SK-MEL-5 (cell line): Measurements from ENCODE around the gene FAM3D. TPM values are rescaled to one million over a fixed set of nuclear protein-coding genes. Genes with fewer than 3 reads are reported as not detected.
"Not testable (repeated sequence)": the region's sequence is repeated elsewhere in the genome, so short reads cannot be mapped to it uniquely, and the experiment has no call there.

ENCODE experiments used
- DNase-seq: peaks from one replicate; pipeline ENCODE4 v3.0.0-alpha.2; 2016; ENCODE audit warnings: low read depth, low spot score
- in situ Hi-C: cut with HindIII; loops from 2 replicates; pipeline ENCODE4 v1.10.0; 2016; ENCODE audit warnings: low sequenced_read_pairs, high pct_unique_total_duplicates, low pct_unique_long_range_greater_than_20kb
- polyA plus RNA-seq, 2 experiments: library from polyadenylated mRNA; depleted of rRNA; stranded (reverse); fragments of >200 nt; gene quantifications; 2 replicates each; pipeline ENCODE4 v1.2.3, GENCODE V29; 2015
- total RNA-seq: library from RNA; depleted of rRNA; stranded (reverse); fragments of >200 nt; shearing (Covaris generic); gene quantifications from 2 replicates; pipeline ENCODE4 v1.2.3, GENCODE V29; 2014; rRNA removed

The FAM3D gene, protein sequence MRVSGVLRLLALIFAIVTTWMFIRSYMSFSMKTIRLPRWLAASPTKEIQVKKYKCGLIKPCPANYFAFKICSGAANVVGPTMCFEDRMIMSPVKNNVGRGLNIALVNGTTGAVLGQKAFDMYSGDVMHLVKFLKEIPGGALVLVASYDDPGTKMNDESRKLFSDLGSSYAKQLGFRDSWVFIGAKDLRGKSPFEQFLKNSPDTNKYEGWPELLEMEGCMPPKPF
- total RNA-seq: not detected in 2 replicates
- not detected in 2 replicates for polyA plus RNA-seq (2015; cell fraction: cytosol; rRNA removed)
- not detected in 2 replicates for polyA plus RNA-seq (2015; cell fraction: nucleus; rRNA removed)

DNA sequence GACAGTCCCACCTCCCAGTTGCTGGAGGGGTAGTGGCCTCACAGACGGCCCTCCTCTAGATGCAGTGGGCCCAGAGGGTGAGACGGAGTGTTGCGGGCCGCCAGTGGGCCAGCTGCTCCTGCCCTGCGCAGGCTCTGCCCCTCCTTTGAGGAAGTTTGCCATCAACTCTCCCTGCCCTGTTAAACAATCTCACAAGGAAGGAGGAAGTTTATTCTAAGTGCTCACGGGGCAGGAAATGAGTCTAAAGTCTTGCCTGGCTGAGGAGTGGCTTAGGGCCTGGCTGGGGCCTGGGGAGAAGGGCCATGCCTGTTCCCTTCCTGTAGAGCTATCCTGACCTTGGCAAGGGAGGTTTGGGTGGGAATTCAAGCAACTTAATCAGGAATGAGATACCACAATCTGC lies at the start of gene FAM3D:
TSS of gene FAM3D (minus strand) at position 92 of the 400 bp plus-strand sequence. CDS start 11,211 bp downstream, outside the sequence.
- DNase-seq: no peak

GRCh38 chr3:58713715-58714401 lies 47.3 kb upstream of the FAM3D start:
- in situ Hi-C loops: no loop called here
- peak; percentile 17 for DNase-seq

More for the DNA sequence above, at the start of gene FAM3D:
- in situ Hi-C loops: no loop called here

- in situ Hi-C loops: no loop called here
- no peak for DNase-seq
Measured at GRCh38 chr3:58711871-58712270, 45.3 kb upstream of the FAM3D start.

DNA sequence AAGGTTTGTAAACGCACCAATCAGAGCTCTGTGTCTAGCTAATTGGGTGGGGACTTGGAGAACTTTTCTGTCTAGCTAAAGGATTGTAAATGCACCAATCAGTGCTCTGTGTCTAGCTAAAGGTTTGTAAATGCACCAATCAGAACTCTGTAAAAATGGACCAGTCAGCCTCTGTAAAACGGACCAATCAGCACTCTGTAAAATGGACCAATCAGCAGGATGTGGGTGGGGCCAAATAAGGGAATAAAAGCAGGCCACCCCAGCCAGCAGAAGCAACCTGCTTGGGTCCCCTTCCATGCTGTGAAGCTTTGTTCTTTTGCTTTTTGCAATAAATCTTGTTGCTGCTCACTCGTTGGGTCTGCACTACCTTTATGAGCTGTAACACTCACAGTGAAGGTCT lies 42.4 kb upstream of the FAM3D start:
- DNase-seq, in situ Hi-C loops: not testable (repeated sequence)

DNA sequence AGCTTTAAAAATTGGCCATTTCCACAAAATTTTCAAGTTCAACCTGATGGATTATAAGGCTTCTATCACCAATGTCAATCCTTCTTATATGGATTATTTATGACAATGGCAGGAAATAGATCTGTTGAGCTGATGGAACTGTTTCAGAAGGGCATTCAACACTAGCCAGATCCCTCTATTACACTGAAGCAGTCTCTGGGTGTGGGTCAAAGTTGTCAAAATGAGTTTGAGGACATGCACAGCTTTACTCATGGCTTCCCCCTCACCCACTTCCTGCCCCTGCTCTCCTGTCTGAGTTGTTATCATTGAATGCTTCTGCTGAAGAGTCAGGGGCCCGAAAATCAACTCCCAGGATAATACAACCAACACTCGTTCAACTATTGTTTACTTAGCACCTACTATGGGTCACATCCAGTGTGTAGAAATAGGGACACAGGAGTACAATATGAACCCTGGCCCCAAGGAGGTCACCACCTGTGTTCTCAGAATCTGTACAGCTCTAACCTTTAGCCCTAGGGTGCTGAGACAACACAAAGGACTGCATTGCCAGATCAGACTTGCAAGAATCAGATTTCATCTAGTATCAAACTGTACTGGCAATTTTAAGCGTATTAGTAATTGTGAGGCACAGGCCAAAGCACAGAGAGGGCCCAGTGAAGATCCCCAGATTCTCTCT lies 41.7 kb upstream of the FAM3D start:
- in situ Hi-C loops: no loop called here
- DNase-seq: no peak

GRCh38 chr3:58707390-58707930 lies 40.9 kb upstream of the FAM3D start:
- in situ Hi-C loops: no loop called here
- DNase-seq: no peak

DNA sequence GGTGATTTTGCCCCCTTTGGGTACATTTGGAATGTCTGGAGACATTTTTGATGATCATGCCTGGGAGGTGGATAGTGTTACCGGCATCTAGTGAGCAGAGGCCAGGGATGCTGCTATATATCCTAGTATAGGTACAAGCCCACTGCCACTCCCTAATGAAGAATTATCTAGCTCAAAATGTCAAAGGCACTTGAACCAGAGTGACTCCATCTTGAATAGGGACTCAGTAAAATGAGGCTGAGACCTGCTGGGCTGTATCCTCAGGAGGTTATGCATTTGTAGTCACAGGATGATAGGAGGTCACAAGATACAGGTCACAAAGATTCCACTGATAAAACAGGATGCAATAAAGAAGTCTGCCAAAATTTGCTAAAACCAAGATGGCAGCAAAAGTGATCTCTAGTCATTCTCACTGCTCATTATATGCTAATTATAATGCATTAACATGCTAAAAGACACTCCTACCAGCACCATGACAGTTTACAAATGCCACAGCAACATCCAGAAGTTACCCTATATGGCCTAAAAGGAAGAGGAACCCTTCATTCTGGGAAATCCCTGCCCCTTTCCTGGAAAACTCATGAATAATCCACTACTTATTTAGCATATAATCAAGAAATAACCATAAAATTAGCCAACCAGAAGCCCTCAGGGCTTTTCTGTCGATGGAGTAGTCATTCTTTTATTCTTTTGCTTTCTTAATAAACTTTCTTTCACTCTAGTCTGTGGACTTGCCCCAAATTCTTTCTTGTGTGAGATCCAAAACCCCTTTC lies 40.0 kb upstream of the FAM3D start:
- DNase-seq: no peak
- in situ Hi-C loops: no loop called here

GRCh38 chr3:58704745-58705144 lies 38.2 kb upstream of the FAM3D start:
- no peak for DNase-seq

GRCh38 chr3:58704304-58704703 lies 37.7 kb upstream of the FAM3D start:
- DNase-seq, in situ Hi-C loops: not testable (repeated sequence)

More at GRCh38 chr3:58704745-58705144, 38.2 kb upstream of the FAM3D start:
- in situ Hi-C loops: no loop called here

GRCh38 chr3:58698246-58698645 lies 31.7 kb upstream of the FAM3D start:
- in situ Hi-C loops: no loop called here
- DNase-seq: no peak

DNA sequence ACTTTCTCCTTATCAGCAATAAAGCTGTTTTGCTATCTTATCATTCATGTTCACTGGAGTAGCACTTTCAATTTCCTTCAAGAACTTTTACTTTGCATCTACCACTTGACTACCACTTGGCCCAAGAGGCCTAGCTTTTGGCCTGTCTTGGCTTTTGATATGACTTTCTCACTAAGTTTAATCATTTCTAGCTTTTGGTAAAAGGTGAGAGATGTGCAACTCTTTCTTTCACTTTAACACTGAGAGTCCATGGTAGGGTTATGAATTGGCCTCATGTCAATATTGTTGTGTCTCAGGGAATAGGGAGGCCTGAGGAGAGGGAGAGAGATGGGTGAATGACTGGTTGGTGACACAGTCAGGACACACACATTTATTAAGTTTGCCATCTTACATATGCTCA lies 31.0 kb upstream of the FAM3D start:
- DNase-seq: no peak
- in situ Hi-C loops: no loop called here

- DNase-seq, in situ Hi-C loops: not testable (repeated sequence)
Measured at GRCh38 chr3:58696813-58697212, 30.2 kb upstream of the FAM3D start.

GRCh38 chr3:58696093-58696492 lies 29.5 kb upstream of the FAM3D start:
- DNase-seq: no peak
- in situ Hi-C loops: no loop called here

GRCh38 chr3:58695284-58695683 lies 28.7 kb upstream of the FAM3D start:
- DNase-seq, in situ Hi-C loops: not testable (repeated sequence)

GRCh38 chr3:58693940-58694850 lies 27.6 kb upstream of the FAM3D start:
- in situ Hi-C loops: no loop called here
- DNase-seq: no peak

DNA sequence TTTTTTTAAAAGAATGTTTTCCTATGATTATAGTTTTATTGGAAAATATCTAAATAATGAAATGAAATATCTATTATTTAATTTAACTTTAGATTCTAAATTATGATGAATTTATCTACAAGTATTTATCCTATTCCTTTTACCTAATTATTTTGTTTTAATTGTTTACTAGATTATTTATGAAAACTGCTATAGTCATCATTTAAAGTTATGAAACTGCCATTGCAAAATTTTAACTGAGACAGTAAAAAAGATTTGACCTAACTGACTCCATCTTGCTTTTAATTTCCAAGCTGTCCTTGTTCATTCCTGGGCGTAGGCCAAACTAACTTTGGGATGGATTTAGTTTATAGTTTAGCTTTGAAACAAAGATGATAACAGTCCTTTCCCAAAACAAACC lies 25.9 kb upstream of the FAM3D start:
- no peak for DNase-seq
- in situ Hi-C loops: no loop called here

- in situ Hi-C loops: no loop called here
- DNase-seq: no peak
Measured at GRCh38 chr3:58691997-58692396, 25.4 kb upstream of the FAM3D start.
